Endothelial cell of umbilical vein (primary cell): ENCODE measurements around the gene FOXO1. TPM values are rescaled to one million over a fixed set of nuclear protein-coding genes. Genes with fewer than 3 reads are reported as not detected.
A peak's percentile ranks its signal among the peaks of the same experiment; 100 is the strongest.

Experiments
- BruUV-seq: library from RNA; stranded (reverse); fragments of 400-500 nt; replicated peaks from 2 replicates; lab custom pipeline; 2021; lab: Mats Ljungman, UMichigan
- CTCF ChIA-PET: fragments of 300-600, 350-600 bp; sonication (Branson Sonifier 250); formaldehyde crosslinking; loops from one replicate; lab custom pipeline; 2021; ENCODE audit warnings: antibody characterized with exemption, inconsistent platforms; lab: Charles Lee
- POLR2A ChIA-PET: fragments of 300-600, 350-600 bp; sonication (Branson Sonifier 250); formaldehyde crosslinking; loops from one replicate; lab custom pipeline; 2021; ENCODE audit warnings: antibody characterized with exemption, inconsistent platforms; lab: Charles Lee
- DNase-seq: peaks from one replicate; pipeline ENCODE4 v3.0.0-alpha.2; 2011; ENCODE audit warnings: low read depth, low spot score
- FAIRE-seq: peaks from 2 replicates; lab custom pipeline; 2011; peaks lifted over from hg19 to GRCh38; lab: Jason Lieb, UNC
- H2AFZ ChIP-seq: 2 replicates; pipeline ENCODE4 v1.6.0; 2012; ENCODE audit warnings: low read depth, low read length, control low read depth, inconsistent platforms
- H3K27ac ChIP-seq: 2 replicates; pipeline ENCODE4 v1.5.1; 2011; ENCODE audit warnings: low read depth, mild to moderate bottlenecking, control low read depth, low read length, moderate library complexity; ENCODE audit not compliant: insufficient read depth
- H3K27me3 ChIP-seq, 2 experiments: 2 replicates each; pipeline versions ENCODE4 v1.6.0 to v1.6.1; 2011; ENCODE audit warnings: low read length in 2 of 2, mixed read lengths in 1 of 2; ENCODE audit not compliant: control insufficient read depth in 2 of 2, insufficient read depth in 2 of 2
- H3K36me3 ChIP-seq, 2 experiments: 2 replicates in 1 of 2; 3 replicates in 1 of 2; pipeline ENCODE4 v1.5.1; 2011; ENCODE audit warnings: low read length in 2 of 2, mild to moderate bottlenecking in 1 of 2, moderate library complexity in 1 of 2; ENCODE audit not compliant: control insufficient read depth in 2 of 2, insufficient read depth in 2 of 2; ENCODE audit errors: extremely low read depth in 1 of 2
- H3K4me1 ChIP-seq: 3 replicates; pipeline ENCODE4 v1.5.1; 2011; ENCODE audit warnings: mild to moderate bottlenecking, low read length; ENCODE audit not compliant: control insufficient read depth, insufficient read depth; ENCODE audit errors: extremely low read depth
- H3K4me2 ChIP-seq: 2 replicates; pipeline ENCODE4 v1.6.1; 2011; ENCODE audit warnings: low read length, control low read depth, mixed read lengths; ENCODE audit not compliant: insufficient read depth
- H3K4me3 ChIP-seq, 3 experiments: fragments of 200-600 bp in 1 of 3; sonication (generic), shearing (Covaris generic) in 1 of 3; replicated peaks in 1 of 3; 2 replicates each; pipeline ENCODE4 v1.5.1; 2011 to 2016; ENCODE audit warnings: control low read depth in 3 of 3, low read length in 3 of 3, mild to moderate bottlenecking in 2 of 3, inconsistent platforms in 1 of 3, low read depth in 1 of 3, moderate library complexity in 1 of 3; ENCODE audit not compliant: insufficient read depth in 1 of 3
- H3K79me2 ChIP-seq: 2 replicates; pipeline ENCODE4 v1.6.0; 2012; ENCODE audit warnings: low read length, inconsistent platforms; ENCODE audit not compliant: control insufficient read depth, insufficient read depth
- H3K9ac ChIP-seq: replicated peaks from 2 replicates; pipeline ENCODE3; 2011; ENCODE audit warnings: low read length, control low read depth; ENCODE audit not compliant: insufficient read depth; ENCODE audit errors: extremely low read depth
- H3K9me1 ChIP-seq: replicated peaks from 3 replicates; pipeline ENCODE4 v1.6.0; 2011; ENCODE audit warnings: mild to moderate bottlenecking, low read length; ENCODE audit not compliant: control insufficient read depth, insufficient read depth; ENCODE audit errors: extremely low read depth
- H3K9me3 ChIP-seq: replicated peaks from 2 replicates; pipeline ENCODE4 v1.5.1; 2012; ENCODE audit warnings: low read length, inconsistent platforms; ENCODE audit not compliant: control insufficient read depth, insufficient read depth
- H4K20me1 ChIP-seq: replicated peaks from 2 replicates; pipeline ENCODE3; 2011; ENCODE audit warnings: mild to moderate bottlenecking, low read length; ENCODE audit not compliant: control insufficient read depth, insufficient read depth; ENCODE audit errors: extremely low read depth
- EZH2 ChIP-seq: IDR thresholded peaks from 2 replicates; pipeline ENCODE4 v1.6.1; 2012; ENCODE audit warnings: borderline replicate concordance, low read depth, mild to moderate bottlenecking, moderate library complexity, low read length, inconsistent platforms; ENCODE audit not compliant: severe bottlenecking
- FOS ChIP-seq: IDR thresholded peaks from 2 replicates; pipeline ENCODE4 v1.6.1; 2011; ENCODE audit warnings: mild to moderate bottlenecking, low read length, moderate library complexity, borderline replicate concordance; ENCODE audit not compliant: insufficient read depth
- JUN ChIP-seq: IDR thresholded peaks from 2 replicates; pipeline ENCODE4 v1.6.1; 2011; ENCODE audit warnings: borderline replicate concordance, low read depth; ENCODE audit not compliant: insufficient read length, insufficient read depth
- MYC ChIP-seq: IDR thresholded peaks from one replicate; pipeline ENCODE4 v1.6.1; 2011; ENCODE audit warnings: mild to moderate bottlenecking, low read depth, low read length
- POLR2A ChIP-seq: IDR thresholded peaks from 2 replicates; pipeline ENCODE4 v1.6.1; 2012; ENCODE audit warnings: low read depth, mild to moderate bottlenecking, control low read depth, low read length
- POLR2AphosphoS5 ChIP-seq: IDR thresholded peaks from 2 replicates; pipeline ENCODE4 v1.6.1; 2012; ENCODE audit warnings: low read depth, mild to moderate bottlenecking, control low read depth, low read length, moderate library complexity; ENCODE audit not compliant: insufficient read depth
- dilution Hi-C: fragments of 300-500 bp; cut with MboI; formaldehyde crosslinking; loops from one replicate; pipeline ENCODE4 v1.15.0; 2019; ENCODE audit warnings: low sequenced_read_pairs; ENCODE audit not compliant: extremely low pct_ligation_motif_present
- intact Hi-C: fragments of 100-400 bp; cut with micrococcal nuclease; formaldehyde crosslinking; loops from one replicate; pipeline ENCODE4 v1.10.0; 2022
- polyA plus RNA-seq, 4 experiments: library from polyadenylated mRNA; depleted of rRNA in 3 of 4; stranded (reverse) in 3 of 4; unstranded in 1 of 4; fragments of >200 nt; gene quantifications; 2 replicates each; pipeline versions ENCODE4 v1.2.1 to v1.2.3, GENCODE V29; 2011 to 2012; ENCODE audit warnings: missing spikeins in 1 of 4
- total RNA-seq: library from RNA; stranded (reverse); gene quantifications from 2 replicates; pipeline ENCODE4 v1.2.3, GENCODE V29; 2021
- TF ChIP-seq, protein P1 (sequence below): IDR thresholded peaks from 2 replicates; pipeline ENCODE4 v1.6.1; 2011; ENCODE audit not compliant: insufficient read depth, insufficient read length
- TF ChIP-seq, protein P2 (sequence below), 2 donors: IDR thresholded peaks; 1 replicate in 1 of 2; 2 replicates in 1 of 2; pipeline ENCODE4 v1.5.1; 2011; ENCODE audit warnings: low read length in 2 of 2, mild to moderate bottlenecking in 2 of 2, moderate library complexity in 2 of 2, control low read depth in 1 of 2, inconsistent platforms in 1 of 2, low read depth in 1 of 2; ENCODE audit not compliant: insufficient read depth in 1 of 2; ENCODE audit errors: extremely low read depth in 1 of 2

The FOXO1 gene
- total and polyA plus RNA-seq, 2 donors (not counting 3 experiments of a cell fraction or from before 2014, with no cell fraction given) = 44.7 to 48.5 TPM

DNA sequence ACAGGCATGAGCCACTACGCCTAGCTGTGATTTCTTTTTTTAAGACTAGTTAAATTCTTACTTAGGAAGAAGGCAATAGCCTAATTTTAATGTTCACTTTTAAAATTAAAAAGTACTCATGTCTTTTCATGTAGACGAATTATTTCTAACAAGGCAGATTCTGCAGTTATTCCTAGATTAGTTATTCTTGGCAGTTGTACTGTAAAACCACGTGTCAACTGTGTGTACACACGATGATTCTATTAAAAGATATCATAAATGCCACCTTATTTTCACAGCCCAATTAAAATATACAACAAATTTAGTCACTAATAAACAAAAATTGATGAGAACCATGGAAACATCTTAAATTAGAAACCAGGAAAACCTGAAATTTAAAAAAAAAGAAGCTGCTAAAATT, 10.6 kb upstream of the FOXO1 start:
- Histone ChIP-seq H3K36me3 (no peaks in the 10 kb centered on the region), H3K9ac (no peak overlapping the region), H3K27me3 (no peaks in the 10 kb centered on the region), H3K79me2 (no peaks in the 10 kb centered on the region), H3K9me3 (no peaks in the 10 kb centered on the region), H3K4me2 (no peak overlapping the region), H3K4me1 (peaks cover 27% of the 10 kb centered on the region), H3K4me3 (no peak overlapping the region), H3K27ac (no peak overlapping the region), H3K9me1 (no peaks in the 10 kb centered on the region), H4K20me1 (no peaks in the 10 kb centered on the region), H2AFZ (no peak overlapping the region)
- BruUV-seq = no TSS peak
- TF ChIP-seq, protein P1, sequence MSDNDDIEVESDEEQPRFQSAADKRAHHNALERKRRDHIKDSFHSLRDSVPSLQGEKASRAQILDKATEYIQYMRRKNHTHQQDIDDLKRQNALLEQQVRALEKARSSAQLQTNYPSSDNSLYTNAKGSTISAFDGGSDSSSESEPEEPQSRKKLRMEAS = no peak
- TF ChIP-seq MYC = no peak
- TF ChIP-seq POLR2A = no peak
- TF ChIP-seq JUN = no peak
- TF ChIP-seq EZH2 = no peak
- TF ChIP-seq, protein P2, sequence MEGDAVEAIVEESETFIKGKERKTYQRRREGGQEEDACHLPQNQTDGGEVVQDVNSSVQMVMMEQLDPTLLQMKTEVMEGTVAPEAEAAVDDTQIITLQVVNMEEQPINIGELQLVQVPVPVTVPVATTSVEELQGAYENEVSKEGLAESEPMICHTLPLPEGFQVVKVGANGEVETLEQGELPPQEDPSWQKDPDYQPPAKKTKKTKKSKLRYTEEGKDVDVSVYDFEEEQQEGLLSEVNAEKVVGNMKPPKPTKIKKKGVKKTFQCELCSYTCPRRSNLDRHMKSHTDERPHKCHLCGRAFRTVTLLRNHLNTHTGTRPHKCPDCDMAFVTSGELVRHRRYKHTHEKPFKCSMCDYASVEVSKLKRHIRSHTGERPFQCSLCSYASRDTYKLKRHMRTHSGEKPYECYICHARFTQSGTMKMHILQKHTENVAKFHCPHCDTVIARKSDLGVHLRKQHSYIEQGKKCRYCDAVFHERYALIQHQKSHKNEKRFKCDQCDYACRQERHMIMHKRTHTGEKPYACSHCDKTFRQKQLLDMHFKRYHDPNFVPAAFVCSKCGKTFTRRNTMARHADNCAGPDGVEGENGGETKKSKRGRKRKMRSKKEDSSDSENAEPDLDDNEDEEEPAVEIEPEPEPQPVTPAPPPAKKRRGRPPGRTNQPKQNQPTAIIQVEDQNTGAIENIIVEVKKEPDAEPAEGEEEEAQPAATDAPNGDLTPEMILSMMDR (IDR thresholded peaks at IDR 0.05; ENCODE audit: extremely low read depth in 1 of 2, insufficient read depth in 1 of 2, low read depth in 1 of 2, low read length in 2 of 2) = no peak
- TF ChIP-seq FOS = no peak
- TF ChIP-seq POLR2AphosphoS5 = no peak
- intact Hi-C loops = no loop called here
- dilution Hi-C loops = no loop called here
- no peak for FAIRE-seq
- CTCF ChIA-PET = interaction anchor here (1.0 to 1.5 kb wide), 3 partner anchors 9 to 734 kb away, joined by 3 to 5 read pairs (median 4); no protein-coding TSS in a partner anchor
- peak; percentile 28 for DNase-seq
- POLR2A ChIA-PET = no interaction called here
